ENCODE data around the gene PANK2.
"Not testable (repeated sequence)": the region's sequence is repeated elsewhere in the genome, so short reads cannot be mapped to it uniquely, and the experiment has no call there.

PANK2 gene

DNA sequence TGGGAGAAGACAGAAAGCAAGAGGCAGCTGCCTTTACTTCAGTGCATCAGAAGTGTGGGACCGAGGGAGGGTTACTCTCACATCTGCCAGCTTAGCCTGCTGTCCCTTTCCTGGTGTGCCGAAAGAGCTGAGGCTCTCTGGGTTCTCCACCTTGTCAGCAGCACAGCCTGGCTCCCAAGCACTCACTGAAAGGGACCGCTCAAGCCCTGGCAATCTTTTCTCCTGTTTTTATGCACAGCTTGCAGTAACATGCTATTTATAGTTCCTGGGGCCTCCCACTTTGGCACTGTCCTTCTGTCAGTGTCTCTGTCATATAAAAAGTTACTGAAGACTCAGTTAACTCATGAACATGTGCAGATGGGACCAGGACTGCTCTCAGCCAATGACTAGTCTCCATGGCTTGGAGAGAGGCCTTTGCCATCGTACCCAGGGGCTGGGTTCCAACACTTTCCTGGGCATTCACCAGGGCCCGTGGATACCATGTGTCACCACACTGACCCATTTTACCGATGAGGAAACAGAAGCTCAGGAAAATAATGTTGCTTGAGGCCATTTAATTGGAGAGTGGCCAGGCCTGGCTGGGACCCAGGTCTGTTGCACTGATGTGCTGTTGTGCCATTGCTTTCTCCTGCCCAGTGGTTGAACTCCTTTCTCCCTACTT lies 46.2 kb downstream of the PANK2 start:
- H3K4me3 ChIP-seq (ENCODE audit: low read depth, low read length) = no peak overlapping the region
- TF ChIP-seq, protein P1, sequence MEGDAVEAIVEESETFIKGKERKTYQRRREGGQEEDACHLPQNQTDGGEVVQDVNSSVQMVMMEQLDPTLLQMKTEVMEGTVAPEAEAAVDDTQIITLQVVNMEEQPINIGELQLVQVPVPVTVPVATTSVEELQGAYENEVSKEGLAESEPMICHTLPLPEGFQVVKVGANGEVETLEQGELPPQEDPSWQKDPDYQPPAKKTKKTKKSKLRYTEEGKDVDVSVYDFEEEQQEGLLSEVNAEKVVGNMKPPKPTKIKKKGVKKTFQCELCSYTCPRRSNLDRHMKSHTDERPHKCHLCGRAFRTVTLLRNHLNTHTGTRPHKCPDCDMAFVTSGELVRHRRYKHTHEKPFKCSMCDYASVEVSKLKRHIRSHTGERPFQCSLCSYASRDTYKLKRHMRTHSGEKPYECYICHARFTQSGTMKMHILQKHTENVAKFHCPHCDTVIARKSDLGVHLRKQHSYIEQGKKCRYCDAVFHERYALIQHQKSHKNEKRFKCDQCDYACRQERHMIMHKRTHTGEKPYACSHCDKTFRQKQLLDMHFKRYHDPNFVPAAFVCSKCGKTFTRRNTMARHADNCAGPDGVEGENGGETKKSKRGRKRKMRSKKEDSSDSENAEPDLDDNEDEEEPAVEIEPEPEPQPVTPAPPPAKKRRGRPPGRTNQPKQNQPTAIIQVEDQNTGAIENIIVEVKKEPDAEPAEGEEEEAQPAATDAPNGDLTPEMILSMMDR (IDR thresholded peaks at IDR 0.05; ENCODE audit: borderline replicate concordance, insufficient read depth, low read depth, low read length) = no peak

GRCh38 chr20:3935956-3936340 lies 46.8 kb downstream of the PANK2 start:
- no peak overlapping the region for H3K4me3 ChIP-seq (ENCODE audit: low read depth, low read length)
- TF ChIP-seq, protein P1 (IDR thresholded peaks at IDR 0.05; ENCODE audit: borderline replicate concordance, insufficient read depth, low read depth, low read length) = no peak

DNA sequence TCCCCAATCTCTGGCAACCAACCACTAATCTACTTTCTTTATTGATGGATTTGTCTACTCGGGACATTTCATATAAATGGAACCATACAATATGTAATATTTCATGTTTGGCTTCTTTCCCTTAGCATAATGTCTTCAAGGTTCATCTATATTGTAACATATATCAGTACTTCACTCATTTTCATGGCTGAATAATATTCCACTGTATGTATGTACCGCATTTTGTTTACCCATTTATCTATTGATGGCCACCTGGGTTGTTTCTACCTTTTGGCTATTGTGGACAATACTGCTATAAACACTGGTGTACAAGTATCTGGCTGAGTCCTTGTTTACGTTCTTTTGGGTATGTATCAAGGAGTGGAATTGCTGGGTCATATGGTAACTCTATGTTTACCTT lies 48.4 kb downstream of the PANK2 start:
- TF ChIP-seq, protein P1 (IDR thresholded peaks at IDR 0.05; ENCODE audit: borderline replicate concordance, insufficient read depth, low read depth, low read length) = no peak
- no peak overlapping the region for H3K4me3 ChIP-seq (ENCODE audit: low read depth, low read length)

DNA sequence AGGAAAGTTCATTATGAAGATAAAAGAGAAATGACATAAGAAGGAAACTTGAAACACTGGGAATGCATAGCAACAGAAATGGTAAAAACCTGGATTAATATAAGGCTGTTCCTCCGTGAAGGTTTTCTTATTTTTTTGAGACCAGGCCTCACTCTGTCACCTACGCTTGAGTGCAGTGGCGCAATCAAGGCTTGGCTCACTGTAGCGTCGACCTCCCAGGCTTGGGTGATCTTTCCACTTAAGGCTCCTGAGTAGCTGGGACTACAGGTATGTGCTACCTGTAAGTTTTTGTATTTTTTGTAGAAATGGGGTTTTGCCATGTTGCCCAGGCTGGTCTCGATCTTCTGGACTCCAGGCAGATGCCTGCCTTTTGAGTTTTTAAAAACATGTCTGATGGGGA lies 51.7 kb downstream of the PANK2 start:
- TF ChIP-seq, protein P1 (IDR thresholded peaks at IDR 0.05; ENCODE audit: borderline replicate concordance, insufficient read depth, low read depth, low read length) = no peak
- H3K4me3 ChIP-seq (ENCODE audit: low read depth, low read length) = no peak overlapping the region

DNA sequence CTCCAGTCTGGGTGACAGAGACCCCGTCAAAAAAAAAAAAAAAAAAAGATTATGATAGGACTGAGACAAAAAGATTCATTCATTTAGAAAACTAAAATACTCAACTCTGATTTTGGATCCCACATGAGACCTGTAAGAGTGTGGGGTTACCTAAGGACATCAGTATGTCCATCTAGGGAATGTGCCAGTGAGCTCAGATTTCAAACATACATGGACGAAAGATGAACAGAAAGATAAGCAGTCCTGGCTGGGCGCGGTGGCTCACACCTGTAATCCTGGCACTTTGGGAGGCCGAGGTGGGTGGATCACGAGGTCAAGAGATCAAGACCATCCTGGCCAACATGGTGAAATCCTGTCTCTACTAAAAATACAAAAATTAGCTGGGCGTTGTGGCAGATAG lies 57.5 kb downstream of the PANK2 start:
- H3K4me3 ChIP-seq (ENCODE audit: low read depth, low read length) = not testable (repeated sequence)

- H3K4me3 ChIP-seq (ENCODE audit: low read depth, low read length) = no peak overlapping the region
- TF ChIP-seq, protein P1 (IDR thresholded peaks at IDR 0.05; ENCODE audit: borderline replicate concordance, insufficient read depth, low read depth, low read length) = no peak
Measured at GRCh38 chr20:3964719-3965118, 75.5 kb downstream of the PANK2 start.

- TF ChIP-seq, protein P1 (IDR thresholded peaks at IDR 0.05; ENCODE audit: borderline replicate concordance, insufficient read depth, low read depth, low read length) = no peak
- H3K4me3 ChIP-seq (ENCODE audit: low read depth, low read length) = no peak overlapping the region
Measured at GRCh38 chr20:3966571-3966970, 77.4 kb downstream of the PANK2 start.

GRCh38 chr20:3970016-3970415 lies 80.8 kb downstream of the PANK2 start:
- H3K4me3 ChIP-seq (ENCODE audit: low read depth, low read length) = no peak overlapping the region
- TF ChIP-seq, protein P1 (IDR thresholded peaks at IDR 0.05; ENCODE audit: borderline replicate concordance, insufficient read depth, low read depth, low read length) = no peak
